DOHH2 (cell line): ENCODE results near the gene WFDC1.

Experiments used
- H3F3A ChIP-seq: fragments of 200-600 bp; sonication (generic), shearing (Covaris generic); 2 replicates; pipeline ENCODE4 v1.6.0; 2016; ENCODE audit warnings: antibody characterized with exemption, mild to moderate bottlenecking; ENCODE audit not compliant: control insufficient read depth, insufficient read depth
- H3K27ac ChIP-seq: fragments of 200-600 bp; sonication (generic); 2 replicates; pipeline ENCODE4 v1.5.1; 2014; ENCODE audit warnings: low read depth, mild to moderate bottlenecking, low read length, moderate library complexity
- H3K27me3 ChIP-seq: fragments of 200-600 bp; sonication (generic); 2 replicates; pipeline ENCODE4 v1.6.1; 2014; ENCODE audit warnings: mild to moderate bottlenecking, low read length, mixed read lengths; ENCODE audit not compliant: control insufficient read depth
- H3K36me3 ChIP-seq: fragments of 200-600 bp; sonication (generic); 2 replicates; pipeline ENCODE4 v1.6.1; 2014; ENCODE audit warnings: mild to moderate bottlenecking, low read length, moderate library complexity, mixed read lengths; ENCODE audit not compliant: control insufficient read depth
- H3K4me1 ChIP-seq: fragments of 200-600 bp; sonication (generic); 2 replicates; pipeline ENCODE4 v1.6.1; 2014; ENCODE audit warnings: mild to moderate bottlenecking, low read length, mixed read lengths; ENCODE audit not compliant: control insufficient read depth
- H3K4me2 ChIP-seq: fragments of 200-600 bp; sonication (generic); 2 replicates; pipeline ENCODE4 v1.6.0; 2014; ENCODE audit warnings: mild to moderate bottlenecking, low read length, moderate library complexity
- H3K4me3 ChIP-seq: fragments of 200-600 bp; sonication (generic); 2 replicates; pipeline ENCODE4 v1.5.1; 2014; ENCODE audit warnings: mild to moderate bottlenecking, low read length, mixed read lengths
- H3K79me2 ChIP-seq: fragments of 200-600 bp; sonication (generic); 2 replicates; pipeline ENCODE4 v1.6.1; 2014; ENCODE audit warnings: mild to moderate bottlenecking, low read length, mixed read lengths; ENCODE audit not compliant: control insufficient read depth
- H3K9me2 ChIP-seq: fragments of 200-600 bp; sonication (generic); replicated peaks from 2 replicates; pipeline ENCODE4 v1.6.1; 2014; ENCODE audit warnings: mild to moderate bottlenecking, low read length, mixed read lengths; ENCODE audit not compliant: control insufficient read depth
- H3K9me3 ChIP-seq: fragments of 200-600 bp; sonication (generic); 2 replicates; pipeline ENCODE4 v1.6.1; 2014; ENCODE audit warnings: antibody characterized with exemption, low read length, mixed read lengths; ENCODE audit not compliant: control insufficient read depth, insufficient read depth
- H4K20me1 ChIP-seq: fragments of 200-600 bp; sonication (generic); 2 replicates; pipeline ENCODE4 v1.6.0; 2014; ENCODE audit warnings: low read depth, mild to moderate bottlenecking, antibody characterized with exemption, low read length, moderate library complexity; ENCODE audit not compliant: control insufficient read depth, insufficient read depth
- EZH2phosphoT487 ChIP-seq: fragments of 200-600 bp; sonication (generic); IDR thresholded peaks from 2 replicates; pipeline ENCODE4 v1.6.1; 2017; ENCODE audit warnings: borderline replicate concordance, mild to moderate bottlenecking, antibody characterized with exemption, low read length, moderate library complexity, mixed read lengths
- TF ChIP-seq, protein P1 (sequence below): fragments of 200-600 bp; sonication (generic); IDR thresholded peaks from one replicate; pipeline ENCODE4 v1.5.1; 2014; ENCODE audit warnings: antibody characterized with exemption, mild to moderate bottlenecking, low read depth, low read length; ENCODE audit not compliant: poor library complexity, severe bottlenecking

The WFDC1 gene

DNA sequence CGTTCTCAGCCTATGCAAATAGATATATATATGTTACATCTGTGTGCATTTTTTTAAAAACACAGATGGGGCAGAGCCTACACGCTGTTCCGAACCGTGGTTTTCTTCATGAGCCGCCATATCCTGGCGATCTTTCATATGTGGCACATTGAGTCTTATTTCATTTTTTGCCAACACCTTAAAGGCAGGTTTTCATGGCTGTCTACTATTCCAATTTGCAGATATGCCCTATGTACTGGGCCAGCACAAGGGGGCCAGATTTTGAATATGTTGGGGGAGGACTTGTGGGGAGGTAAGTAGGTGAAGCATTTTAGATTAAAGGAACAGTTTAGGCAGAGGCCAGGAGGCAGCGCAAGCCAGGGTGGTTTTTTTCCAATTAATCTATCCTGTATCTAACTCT, 16.0 kb downstream of the WFDC1 start:
- Histone ChIP-seq H3K27ac (no peak overlapping the region), H3K27me3 (no peaks in the 10 kb centered on the region), H3K79me2 (no peaks in the 10 kb centered on the region), H3K36me3 (no peaks in the 10 kb centered on the region), H3K9me2 (no peaks in the 10 kb centered on the region), H3K4me1 (no peaks in the 10 kb centered on the region), H3K9me3 (no peaks in the 10 kb centered on the region), H3F3A (no peaks in the 10 kb centered on the region), H3K4me3 (no peak overlapping the region), H4K20me1 (no peaks in the 10 kb centered on the region), H3K4me2 (no peak overlapping the region)
- no peak for TF ChIP-seq EZH2phosphoT487
- TF ChIP-seq, protein P1, sequence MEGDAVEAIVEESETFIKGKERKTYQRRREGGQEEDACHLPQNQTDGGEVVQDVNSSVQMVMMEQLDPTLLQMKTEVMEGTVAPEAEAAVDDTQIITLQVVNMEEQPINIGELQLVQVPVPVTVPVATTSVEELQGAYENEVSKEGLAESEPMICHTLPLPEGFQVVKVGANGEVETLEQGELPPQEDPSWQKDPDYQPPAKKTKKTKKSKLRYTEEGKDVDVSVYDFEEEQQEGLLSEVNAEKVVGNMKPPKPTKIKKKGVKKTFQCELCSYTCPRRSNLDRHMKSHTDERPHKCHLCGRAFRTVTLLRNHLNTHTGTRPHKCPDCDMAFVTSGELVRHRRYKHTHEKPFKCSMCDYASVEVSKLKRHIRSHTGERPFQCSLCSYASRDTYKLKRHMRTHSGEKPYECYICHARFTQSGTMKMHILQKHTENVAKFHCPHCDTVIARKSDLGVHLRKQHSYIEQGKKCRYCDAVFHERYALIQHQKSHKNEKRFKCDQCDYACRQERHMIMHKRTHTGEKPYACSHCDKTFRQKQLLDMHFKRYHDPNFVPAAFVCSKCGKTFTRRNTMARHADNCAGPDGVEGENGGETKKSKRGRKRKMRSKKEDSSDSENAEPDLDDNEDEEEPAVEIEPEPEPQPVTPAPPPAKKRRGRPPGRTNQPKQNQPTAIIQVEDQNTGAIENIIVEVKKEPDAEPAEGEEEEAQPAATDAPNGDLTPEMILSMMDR: no peak

DNA sequence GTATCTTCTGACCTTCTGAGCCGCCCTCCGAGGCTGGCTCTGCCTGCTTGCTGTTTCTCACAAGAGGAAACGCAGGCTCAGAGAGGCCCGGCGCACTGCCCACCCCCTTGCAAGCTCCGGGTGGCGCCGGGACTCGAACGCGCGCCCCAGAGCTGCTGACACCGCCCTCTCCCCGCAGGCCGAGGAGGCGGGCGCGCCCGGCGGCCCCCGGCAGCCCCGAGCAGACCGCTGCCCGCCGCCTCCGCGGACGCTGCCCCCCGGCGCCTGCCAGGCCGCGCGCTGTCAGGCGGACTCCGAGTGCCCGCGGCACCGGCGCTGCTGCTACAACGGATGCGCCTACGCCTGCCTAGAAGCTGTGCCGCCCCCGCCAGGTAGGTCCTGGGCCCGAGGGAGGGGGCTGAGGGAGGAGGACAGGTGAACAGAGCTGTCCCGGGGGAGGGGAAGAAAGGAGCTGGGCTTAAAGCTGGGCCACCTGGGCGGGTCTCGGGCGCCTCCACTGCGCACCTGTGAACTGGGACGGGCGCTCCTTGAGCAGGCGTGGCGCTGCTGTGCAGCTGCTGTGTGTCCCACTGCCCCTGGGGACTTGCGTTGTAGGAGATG, 18.2 kb downstream of the WFDC1 start:
- Histone ChIP-seq H3K27ac (no peak overlapping the region), H3K9me2 (no peaks in the 10 kb centered on the region), H3K9me3 (no peaks in the 10 kb centered on the region), H3K4me3 (no peak overlapping the region), H3F3A (no peaks in the 10 kb centered on the region), H3K36me3 (no peaks in the 10 kb centered on the region), H3K4me2 (no peak overlapping the region), H3K4me1 (no peaks in the 10 kb centered on the region), H3K27me3 (no peaks in the 10 kb centered on the region), H3K79me2 (no peaks in the 10 kb centered on the region), H4K20me1 (no peaks in the 10 kb centered on the region)
- TF ChIP-seq, protein P1: no peak
- TF ChIP-seq EZH2phosphoT487: no peak

DNA sequence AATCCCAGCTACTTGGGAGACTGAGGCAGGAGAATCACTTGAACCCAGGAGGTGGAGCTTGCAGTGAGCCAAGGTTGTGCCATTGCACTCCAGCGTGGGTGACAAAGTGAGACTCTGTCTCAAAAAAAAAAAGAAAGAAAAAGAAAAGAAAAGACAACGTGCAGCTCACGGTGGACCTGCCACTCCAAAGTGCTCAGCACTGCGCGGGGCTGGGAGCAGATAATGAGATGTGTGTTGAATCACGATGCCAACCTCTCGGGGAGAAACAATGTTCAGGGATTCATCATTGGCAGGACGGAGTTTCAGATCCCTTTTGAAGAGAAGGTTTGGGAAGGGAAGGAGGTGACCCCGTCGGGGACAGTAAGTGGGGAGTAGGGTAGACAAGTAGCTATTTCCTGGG, 19.2 kb downstream of the WFDC1 start:
- Histone ChIP-seq H3K27ac (no peak overlapping the region), H3K79me2 (no peaks in the 10 kb centered on the region), H3K4me2 (no peak overlapping the region), H3K9me2 (no peaks in the 10 kb centered on the region), H3K4me1 (no peaks in the 10 kb centered on the region), H4K20me1 (no peaks in the 10 kb centered on the region), H3K27me3 (no peaks in the 10 kb centered on the region), H3K4me3 (no peak overlapping the region), H3K9me3 (no peaks in the 10 kb centered on the region), H3F3A (no peaks in the 10 kb centered on the region), H3K36me3 (no peaks in the 10 kb centered on the region)
- TF ChIP-seq, protein P1: no peak
- no peak for TF ChIP-seq EZH2phosphoT487
